RWPE1 (cell line): ENCODE measurements around the gene SPAG16.
A peak's percentile ranks its signal among the peaks of the same experiment; 100 is the strongest.

ENCODE experiments used
- CTCF ChIA-PET: fragments of 350-600 bp; sonication (Branson Sonifier 250); formaldehyde crosslinking; extraction: SDS; loops from one replicate; lab custom pipeline; 2021; lab: Yijun Ruan, JAX
- POLR2A ChIA-PET: fragments of 400-600 bp; formaldehyde crosslinking; extraction: SDS; loops from one replicate; lab custom pipeline; 2020; ENCODE audit warnings: antibody characterized with exemption; ENCODE audit not compliant: low non-redundant PET; lab: Yijun Ruan, JAX
- DNase-seq: peaks from one replicate; pipeline ENCODE4 v3.0.0; 2012; ENCODE audit warnings: low spot score
- H3K27ac ChIP-seq: fragments of 450-650 bp; 2 replicates; pipeline ENCODE4 v1.5.1; 2017
- CTCF ChIP-seq: fragments of 450-650 bp; conservative IDR thresholded peaks from 2 replicates; pipeline ENCODE4 v1.5.1; 2017; ENCODE audit warnings: low read depth, mild to moderate bottlenecking

The SPAG16 gene

GRCh38 chr2:214386720-214387119 is 1102.5 kb downstream of the SPAG16 start:
- CTCF ChIA-PET = no interaction called here
- TF ChIP-seq CTCF = no peak

GRCh38 chr2:214389334-214389733 is 1105.1 kb downstream of the SPAG16 start:
- POLR2A ChIA-PET = no interaction called here
- TF ChIP-seq CTCF = no peak

More at GRCh38 chr2:214386720-214387119, 1102.5 kb downstream of the SPAG16 start:
- POLR2A ChIA-PET = no interaction called here
- DNase-seq = no peak
- no peak overlapping the region for H3K27ac ChIP-seq

GRCh38 chr2:214393796-214394195 is 1109.5 kb downstream of the SPAG16 start:
- no peak overlapping the region for H3K27ac ChIP-seq
- TF ChIP-seq CTCF = no peak
- POLR2A ChIA-PET = no interaction called here
- CTCF ChIA-PET = interaction anchor here (0.6 to 0.7 kb wide), 3 partner anchors 14 to 604 kb away, joined by 3 to 4 read pairs (median 4); no protein-coding TSS in a partner anchor
- DNase-seq = no peak

More at GRCh38 chr2:214389334-214389733, 1105.1 kb downstream of the SPAG16 start:
- CTCF ChIA-PET = no interaction called here
- no peak for DNase-seq
- no peak overlapping the region for H3K27ac ChIP-seq

GRCh38 chr2:214395040-214395439 is 1110.8 kb downstream of the SPAG16 start:
- CTCF ChIA-PET = no interaction called here
- POLR2A ChIA-PET = no interaction called here
- no peak for TF ChIP-seq CTCF
- no peak for DNase-seq
- H3K27ac ChIP-seq = no peak overlapping the region

- TF ChIP-seq CTCF = no peak
- POLR2A ChIA-PET = no interaction called here
- DNase-seq = peak; percentile 24
- no peak overlapping the region for H3K27ac ChIP-seq
- CTCF ChIA-PET = no interaction called here
These were observed 1117.3 kb downstream of the SPAG16 start for GRCh38 chr2:214401580-214401979.

GRCh38 chr2:214410128-214410775 is 1126.0 kb downstream of the SPAG16 start:
- POLR2A ChIA-PET = no interaction called here
- no peak for DNase-seq
- CTCF ChIA-PET = interaction anchor here (0.7 kb wide), 1 partner anchor 358 kb away, joined by 4 read pairs; no protein-coding TSS in a partner anchor
- TF ChIP-seq CTCF = peak; percentile 37; the same call in 1 of the 2 replicates
- no peak overlapping the region for H3K27ac ChIP-seq
